Ascending aorta (tissue), 2 donors: ENCODE data around the gene UCHL5. TPM values are rescaled to one million over a fixed set of nuclear protein-coding genes. Genes with fewer than 3 reads are reported as not detected.

ENCODE experiments used
- DNase-seq, 2 donors: peaks; one replicate each; pipeline ENCODE4 v3.0.0-alpha.2; 2019; ENCODE audit warnings: low spot score in 2 of 2
- H3K27ac ChIP-seq, 2 donors: fragments of 200-600 bp; sonication (generic); one replicate each; pipeline ENCODE4 v1.5.1; 2016 to 2017; ENCODE audit warnings: mild to moderate bottlenecking in 1 of 2
- H3K27me3 ChIP-seq: fragments of 200-600 bp; sonication (generic); one replicate; pipeline ENCODE4 v1.5.1; 2017
- H3K36me3 ChIP-seq, 2 donors: fragments of 200-600 bp; sonication (generic); one replicate each; pipeline ENCODE4 v1.5.1; 2016
- H3K4me1 ChIP-seq, 2 donors: fragments of 200-600 bp; sonication (generic); one replicate each; pipeline ENCODE4 v1.5.1; 2016 to 2017; ENCODE audit warnings: mild to moderate bottlenecking in 1 of 2
- H3K4me3 ChIP-seq, 2 donors: fragments of 200-600 bp; sonication (generic); one replicate each; pipeline ENCODE4 v1.5.1; 2016 to 2017; ENCODE audit warnings: mild to moderate bottlenecking in 1 of 2
- H3K9me3 ChIP-seq, 2 donors: fragments of 200-600 bp; sonication (generic); one replicate each; pipeline ENCODE4 v1.5.1; 2016
- intact Hi-C: fragments of 100-400 bp; cut with DNase I; formaldehyde crosslinking; loops from one replicate; pipeline ENCODE4 v1.15.1; 2023
- total RNA-seq: library from RNA; depleted of rRNA; stranded (reverse); fragments of >200 nt; gene quantifications from one replicate; pipeline ENCODE4 v1.1.0, GENCODE V29; 2016
- TF ChIP-seq, protein P1 (sequence below), 3 experiments: fragments of 200-600 bp in 2 of 3; fragments of 450-650 bp in 1 of 3; sonication (generic) in 2 of 3; IDR thresholded peaks; one replicate each; pipeline ENCODE4 v1.5.1; 2016 to 2019; ENCODE audit warnings: antibody characterized with exemption in 3 of 3, mild to moderate bottlenecking in 1 of 3, moderate library complexity in 1 of 3

The UCHL5 gene
- total RNA-seq, 1 donor from 2014 or later, result 4.2 TPM

DNA sequence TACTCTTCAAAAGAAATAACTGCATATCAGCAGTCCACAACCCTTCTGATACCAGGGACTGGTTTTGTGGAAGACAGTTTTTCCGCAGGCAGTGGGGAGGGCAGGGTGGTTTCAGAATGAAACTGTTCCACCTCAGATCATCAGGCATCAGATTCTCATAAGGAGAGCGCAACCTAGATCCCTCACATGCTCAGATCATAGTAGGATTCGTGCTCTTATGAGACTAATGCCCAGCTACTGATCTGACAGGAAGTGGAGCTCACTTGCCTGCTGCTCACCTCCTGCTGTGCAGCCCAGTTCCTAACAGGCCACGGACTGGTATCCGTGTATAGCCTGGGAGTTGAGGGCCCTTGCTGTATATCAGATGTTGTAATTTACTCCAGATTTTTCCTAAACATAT is 11.8 kb upstream of the UCHL5 start:
- Histone ChIP-seq H3K27me3 (no peaks in the 10 kb centered on the region), H3K9me3 (no peaks in the 10 kb centered on the region), H3K27ac (no peak overlapping the region), H3K36me3 (peaks cover 0 to 6% of the 10 kb centered on the region in 2 donors), H3K4me1 (peaks cover 0 to 5% of the 10 kb centered on the region in 2 donors), H3K4me3 (no peak overlapping the region)
- intact Hi-C loops, result no loop called here
- no peak for DNase-seq
- TF ChIP-seq, protein P1, sequence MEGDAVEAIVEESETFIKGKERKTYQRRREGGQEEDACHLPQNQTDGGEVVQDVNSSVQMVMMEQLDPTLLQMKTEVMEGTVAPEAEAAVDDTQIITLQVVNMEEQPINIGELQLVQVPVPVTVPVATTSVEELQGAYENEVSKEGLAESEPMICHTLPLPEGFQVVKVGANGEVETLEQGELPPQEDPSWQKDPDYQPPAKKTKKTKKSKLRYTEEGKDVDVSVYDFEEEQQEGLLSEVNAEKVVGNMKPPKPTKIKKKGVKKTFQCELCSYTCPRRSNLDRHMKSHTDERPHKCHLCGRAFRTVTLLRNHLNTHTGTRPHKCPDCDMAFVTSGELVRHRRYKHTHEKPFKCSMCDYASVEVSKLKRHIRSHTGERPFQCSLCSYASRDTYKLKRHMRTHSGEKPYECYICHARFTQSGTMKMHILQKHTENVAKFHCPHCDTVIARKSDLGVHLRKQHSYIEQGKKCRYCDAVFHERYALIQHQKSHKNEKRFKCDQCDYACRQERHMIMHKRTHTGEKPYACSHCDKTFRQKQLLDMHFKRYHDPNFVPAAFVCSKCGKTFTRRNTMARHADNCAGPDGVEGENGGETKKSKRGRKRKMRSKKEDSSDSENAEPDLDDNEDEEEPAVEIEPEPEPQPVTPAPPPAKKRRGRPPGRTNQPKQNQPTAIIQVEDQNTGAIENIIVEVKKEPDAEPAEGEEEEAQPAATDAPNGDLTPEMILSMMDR (IDR thresholded peaks at IDR 0.05), result no peak

DNA sequence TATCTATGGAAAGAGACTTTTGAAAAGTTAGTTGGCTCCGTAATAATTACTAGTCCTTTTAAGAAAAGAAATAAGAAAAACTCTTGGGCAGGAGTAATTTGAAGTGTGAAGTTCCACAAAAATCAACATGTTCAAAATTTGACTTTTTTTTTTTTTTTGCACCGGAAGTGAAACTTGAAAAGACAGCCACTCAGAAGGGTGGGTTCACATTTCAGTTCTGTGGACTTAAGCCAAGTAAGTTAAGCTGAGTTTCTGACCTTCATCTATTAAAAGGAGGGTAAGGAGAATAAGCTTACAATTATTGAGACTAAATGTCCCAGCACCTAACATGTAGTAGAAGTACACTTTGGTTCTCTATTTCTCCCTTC is 11.2 kb upstream of the UCHL5 start:
- TF ChIP-seq, protein P1 (IDR thresholded peaks at IDR 0.05), result no peak
- Histone ChIP-seq H3K9me3 (no peaks in the 10 kb centered on the region), H3K4me1 (peaks cover 0 to 5% of the 10 kb centered on the region in 2 donors), H3K4me3 (no peak overlapping the region), H3K27ac (no peak overlapping the region), H3K36me3 (peaks cover 0 to 6% of the 10 kb centered on the region in 2 donors), H3K27me3 (no peaks in the 10 kb centered on the region)
- intact Hi-C loops, result no loop called here
- DNase-seq, result no peak

DNA sequence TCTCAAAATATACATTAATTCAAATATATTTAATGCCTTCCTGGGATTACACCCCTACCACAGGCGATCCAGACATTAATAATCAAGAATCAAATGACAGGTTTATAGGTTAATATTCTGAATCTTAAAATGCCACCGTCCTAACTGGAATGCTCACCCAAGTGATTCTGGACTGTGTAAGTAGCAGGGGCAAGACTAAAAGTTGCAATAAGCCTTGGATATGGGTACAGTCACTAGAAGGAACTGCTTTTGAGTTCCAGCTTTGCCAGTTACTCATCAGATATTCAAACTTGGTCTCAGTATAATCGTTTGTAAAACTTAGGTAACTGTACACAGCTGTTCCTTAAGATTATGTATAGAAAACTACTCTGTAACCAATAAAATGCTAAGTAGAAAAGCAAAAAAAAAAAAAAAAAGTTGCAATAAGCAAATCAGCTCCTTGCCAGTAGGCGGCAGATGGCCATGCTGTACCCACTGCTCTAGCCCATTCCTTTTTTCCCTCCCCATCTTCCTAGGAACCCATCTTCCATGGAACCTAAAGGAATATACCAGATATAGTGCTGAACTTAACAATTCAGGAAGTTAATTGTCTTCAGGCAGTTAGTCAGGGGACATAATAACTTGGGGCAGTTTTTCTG is 10.7 kb upstream of the UCHL5 start:
- Histone ChIP-seq H3K9me3 (no peaks in the 10 kb centered on the region), H3K4me1 (peaks cover 0 to 5% of the 10 kb centered on the region in 2 donors), H3K36me3 (peaks cover 0 to 6% of the 10 kb centered on the region in 2 donors), H3K27ac (no peak overlapping the region), H3K4me3 (no peak overlapping the region), H3K27me3 (no peaks in the 10 kb centered on the region)
- intact Hi-C loops, result no loop called here
- TF ChIP-seq, protein P1 (IDR thresholded peaks at IDR 0.05), result no peak
- no peak for DNase-seq

DNA sequence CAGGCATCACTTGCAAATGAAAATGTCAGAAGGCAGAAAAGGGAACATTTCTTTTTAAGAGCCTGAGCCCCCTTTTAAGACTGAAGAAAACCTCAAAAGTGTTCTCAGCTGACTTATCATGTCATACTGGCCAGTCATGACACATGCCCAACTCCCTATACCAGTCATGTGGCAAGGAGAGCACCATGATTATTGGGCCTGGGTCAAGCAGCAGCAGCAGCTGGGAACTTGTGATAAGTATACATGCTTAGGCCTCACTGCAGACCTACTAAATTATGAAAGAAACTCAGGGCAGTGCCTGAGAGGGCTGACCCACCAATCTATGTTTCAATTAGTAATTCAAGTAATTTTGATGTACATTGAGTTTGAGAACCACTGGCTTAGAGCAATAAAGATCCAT is 8.9 kb upstream of the UCHL5 start:
- no peak overlapping the region for H3K27ac ChIP-seq
- no peak overlapping the region for H3K4me3 ChIP-seq
- intact Hi-C loops, result no loop called here
- H3K36me3 ChIP-seq, result peaks cover 0 to 6% of the 10 kb centered on the region in 2 donors
- DNase-seq, result no peak
- no peaks in the 10 kb centered on the region for H3K27me3 ChIP-seq
- H3K9me3 ChIP-seq, result no peaks in the 10 kb centered on the region
- TF ChIP-seq, protein P1 (IDR thresholded peaks at IDR 0.05), result no peak
- H3K4me1 ChIP-seq, result peaks cover 0 to 9% of the 10 kb centered on the region in 2 donors

DNA sequence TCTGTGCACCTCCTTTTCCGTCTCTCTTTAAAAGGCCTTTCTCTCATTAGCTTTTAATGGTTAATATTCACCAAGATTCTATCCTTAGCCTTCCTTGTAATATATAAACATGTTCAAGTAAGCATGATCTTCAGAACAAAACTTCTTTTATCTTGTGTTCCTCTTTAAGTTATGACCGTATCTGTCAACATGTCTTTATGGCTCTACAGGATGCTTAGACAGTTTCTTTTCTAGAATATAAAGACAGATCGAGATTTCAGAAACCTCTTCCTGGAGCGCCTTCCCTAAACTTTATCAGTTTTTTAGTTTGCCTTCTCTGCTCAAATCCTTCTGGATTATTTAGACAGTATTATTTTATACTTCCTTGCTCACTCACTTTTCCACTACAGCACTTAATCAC is 7.4 kb upstream of the UCHL5 start:
- no peaks in the 10 kb centered on the region for H3K9me3 ChIP-seq
- intact Hi-C loops, result no loop called here
- no peaks in the 10 kb centered on the region for H3K27me3 ChIP-seq
- H3K4me3 ChIP-seq, result no peak overlapping the region
- TF ChIP-seq, protein P1 (IDR thresholded peaks at IDR 0.05), result no peak
- DNase-seq, result no peak
- H3K36me3 ChIP-seq, result peaks cover 0 to 6% of the 10 kb centered on the region in 2 donors
- H3K4me1 ChIP-seq, result peaks cover 0 to 12% of the 10 kb centered on the region in 2 donors
- no peak overlapping the region for H3K27ac ChIP-seq

DNA sequence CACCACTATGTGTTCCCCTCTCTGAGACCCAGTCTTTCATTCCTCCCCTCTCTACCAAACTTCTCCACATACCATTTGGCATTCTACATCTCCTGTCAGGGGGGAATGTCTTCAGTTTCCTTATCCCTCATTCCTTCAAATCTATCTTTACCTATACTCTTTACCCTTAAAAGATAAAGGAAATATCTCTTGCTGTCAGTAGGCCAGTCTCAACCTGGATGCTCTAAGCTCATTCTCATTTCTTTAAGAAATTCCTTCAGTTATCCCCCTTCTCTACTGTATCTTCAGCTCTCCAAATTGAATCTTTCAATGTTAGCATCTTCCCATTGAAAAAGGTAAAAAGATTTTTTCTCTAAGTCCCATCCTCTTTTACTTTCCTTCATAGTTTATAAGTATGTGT is 6.8 kb upstream of the UCHL5 start:
- Histone ChIP-seq H3K4me3 (no peak overlapping the region), H3K36me3 (peaks cover 0 to 6% of the 10 kb centered on the region in 2 donors), H3K27me3 (no peaks in the 10 kb centered on the region), H3K27ac (no peak overlapping the region), H3K4me1 (peaks cover 3 to 14% of the 10 kb centered on the region in 2 donors), H3K9me3 (no peaks in the 10 kb centered on the region)
- intact Hi-C loops, result no loop called here
- no peak for DNase-seq
- TF ChIP-seq, protein P1 (IDR thresholded peaks at IDR 0.05), result no peak
